ENCODE results near the gene PEAK3.

DNA sequence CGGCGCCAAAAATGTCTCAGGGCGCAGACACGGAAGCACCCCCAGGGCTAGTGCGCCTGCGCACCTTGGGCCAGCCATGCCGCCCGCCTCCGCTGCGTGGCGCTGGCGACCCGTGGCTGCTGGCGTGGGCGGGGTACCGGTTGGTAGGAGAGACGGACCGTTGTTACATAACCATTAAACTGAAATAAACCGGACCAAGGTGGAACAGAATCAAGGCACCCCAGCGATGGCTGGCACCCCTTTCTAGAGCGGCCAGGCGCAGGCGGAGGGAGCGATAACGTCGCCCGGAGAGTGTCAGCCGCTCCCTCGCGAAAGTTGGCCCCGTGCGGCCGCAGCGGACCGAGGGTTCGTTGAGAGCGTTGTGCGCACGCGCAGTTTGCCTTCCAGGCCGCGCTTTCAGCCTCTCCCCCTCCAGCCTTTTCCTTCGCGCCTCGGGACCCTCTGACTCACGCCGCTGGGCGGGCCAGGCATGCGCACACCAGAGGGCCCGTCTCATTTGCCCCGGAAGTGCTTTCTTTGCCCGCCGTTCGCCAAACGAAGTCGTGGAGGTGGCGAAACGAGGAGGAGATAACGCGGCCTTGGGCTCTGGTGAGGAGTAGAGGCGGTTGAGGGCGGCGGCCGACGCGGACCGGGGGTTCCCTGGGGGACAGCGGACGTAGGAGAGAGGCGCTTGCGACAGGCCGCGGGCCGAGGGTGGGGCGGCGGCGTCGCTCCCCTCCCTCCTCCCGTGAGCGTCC lies 45.5 kb downstream of the PEAK3 start, which contains the start of the genes PLEKHJ1 and SF3A2:
- TF ChIP-seq, protein P1, sequence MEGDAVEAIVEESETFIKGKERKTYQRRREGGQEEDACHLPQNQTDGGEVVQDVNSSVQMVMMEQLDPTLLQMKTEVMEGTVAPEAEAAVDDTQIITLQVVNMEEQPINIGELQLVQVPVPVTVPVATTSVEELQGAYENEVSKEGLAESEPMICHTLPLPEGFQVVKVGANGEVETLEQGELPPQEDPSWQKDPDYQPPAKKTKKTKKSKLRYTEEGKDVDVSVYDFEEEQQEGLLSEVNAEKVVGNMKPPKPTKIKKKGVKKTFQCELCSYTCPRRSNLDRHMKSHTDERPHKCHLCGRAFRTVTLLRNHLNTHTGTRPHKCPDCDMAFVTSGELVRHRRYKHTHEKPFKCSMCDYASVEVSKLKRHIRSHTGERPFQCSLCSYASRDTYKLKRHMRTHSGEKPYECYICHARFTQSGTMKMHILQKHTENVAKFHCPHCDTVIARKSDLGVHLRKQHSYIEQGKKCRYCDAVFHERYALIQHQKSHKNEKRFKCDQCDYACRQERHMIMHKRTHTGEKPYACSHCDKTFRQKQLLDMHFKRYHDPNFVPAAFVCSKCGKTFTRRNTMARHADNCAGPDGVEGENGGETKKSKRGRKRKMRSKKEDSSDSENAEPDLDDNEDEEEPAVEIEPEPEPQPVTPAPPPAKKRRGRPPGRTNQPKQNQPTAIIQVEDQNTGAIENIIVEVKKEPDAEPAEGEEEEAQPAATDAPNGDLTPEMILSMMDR (IDR thresholded peaks at IDR 0.05): peak; percentile 99 to 100 (median 100)
- TF ChIP-seq POLR2A (IDR thresholded peaks at IDR 0.05) (peak; percentile 64), POLR2AphosphoS5 (IDR thresholded peaks at IDR 0.05) (peak; percentile 95)
